ENCODE measurements around the gene ROR2. TPM values are rescaled to one million over a fixed set of nuclear protein-coding genes. Genes with fewer than 3 reads are reported as not detected.

The ROR2 gene
- total and polyA plus RNA-seq, 2 experiments from 2014 or later, result 8.1 to 18.8 TPM

DNA sequence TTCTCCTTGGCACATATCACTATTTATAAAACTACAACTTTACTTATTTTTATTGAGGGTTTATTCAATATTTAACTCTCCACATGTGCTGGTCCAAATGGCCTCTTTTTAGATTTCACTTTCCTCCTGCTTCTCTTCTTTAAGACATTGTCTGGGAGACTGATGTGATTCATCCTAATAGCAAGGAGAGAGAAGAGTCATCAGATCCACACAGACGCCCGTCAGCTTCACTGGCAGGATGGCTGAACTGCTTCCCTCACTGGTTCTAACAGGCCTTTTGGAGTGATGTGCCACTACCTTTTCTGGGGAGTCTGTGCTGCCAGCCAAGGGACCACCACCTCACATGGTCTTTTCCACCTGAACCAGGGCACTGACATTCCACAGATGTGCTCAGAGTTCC is 16.5 kb upstream of the ROR2 start:
- DNase-seq (ENCODE audit: low spot score), result no peak
- Histone ChIP-seq H2AFZ (peak overlapping the region; percentile 23; the same call in 1 of the 2 replicates), H3K36me3 (ENCODE audit: insufficient read depth) (no peaks in the 10 kb centered on the region), H3F3A (replicated peaks; ENCODE audit: low read depth) (no peaks in the 10 kb centered on the region), H3K4me2 (no peak overlapping the region), H3K4me1 (ENCODE audit: insufficient read depth) (no peaks in the 10 kb centered on the region), H4K20me1 (replicated peaks; ENCODE audit: insufficient read depth) (no peaks in the 10 kb centered on the region), H3K79me2 (replicated peaks; ENCODE audit: insufficient read depth) (no peaks in the 10 kb centered on the region), H3K9me2 (ENCODE audit: insufficient read depth) (0 out of 2 replicates have a peak, but pooled peaks cover 3% of the 10 kb centered on the region), H3K27ac (ENCODE audit: low read depth) (no peak overlapping the region), H3K4me3 (no peak overlapping the region), H3K27me3 (ENCODE audit: insufficient read depth) (no peaks in the 10 kb centered on the region)
- no peak overlapping the region for H3K27ac Mint-ChIP-seq
- ATAC-seq, result no peak
- no peaks in the 10 kb centered on the region for H3K36me3 Mint-ChIP-seq (ENCODE audit: low read depth)
- no peaks in the 10 kb centered on the region for H3K27me3 Mint-ChIP-seq (ENCODE audit: insufficient read depth, low read depth, poor library complexity)
- H3K4me3 Mint-ChIP-seq, result no peak overlapping the region
- 0 out of 3 replicates have a peak, but pooled peaks cover 4% of the 10 kb centered on the region for H3K9me3 Mint-ChIP-seq
- TF ChIP-seq NANOG (IDR thresholded peaks at IDR 0.05; ENCODE audit: borderline replicate concordance) (no peak), JUNB (IDR thresholded peaks at IDR 0.05; ENCODE audit: unreplicated experiment) (no peak), CREB1 (CRISPR knock-in tag; IDR thresholded peaks at IDR 0.05; ENCODE audit: low read depth) (no peak), ZNF331 (CRISPR knock-in tag; IDR thresholded peaks at IDR 0.05; ENCODE audit: low read depth) (no peak), POLR2AphosphoS5 (IDR thresholded peaks at IDR 0.05; ENCODE audit: low read depth) (no peak), EZH2phosphoT487 (IDR thresholded peaks at IDR 0.05; ENCODE audit: unreplicated experiment) (no peak), EZH2 (IDR thresholded peaks at IDR 0.05; ENCODE audit: low read depth, unreplicated experiment) (no peak), ZNF114 (CRISPR knock-in tag; IDR thresholded peaks at IDR 0.05) (no peak), STAT1 (IDR thresholded peaks at IDR 0.05; ENCODE audit: unreplicated experiment) (no peak)
- TF ChIP-seq, protein P1, sequence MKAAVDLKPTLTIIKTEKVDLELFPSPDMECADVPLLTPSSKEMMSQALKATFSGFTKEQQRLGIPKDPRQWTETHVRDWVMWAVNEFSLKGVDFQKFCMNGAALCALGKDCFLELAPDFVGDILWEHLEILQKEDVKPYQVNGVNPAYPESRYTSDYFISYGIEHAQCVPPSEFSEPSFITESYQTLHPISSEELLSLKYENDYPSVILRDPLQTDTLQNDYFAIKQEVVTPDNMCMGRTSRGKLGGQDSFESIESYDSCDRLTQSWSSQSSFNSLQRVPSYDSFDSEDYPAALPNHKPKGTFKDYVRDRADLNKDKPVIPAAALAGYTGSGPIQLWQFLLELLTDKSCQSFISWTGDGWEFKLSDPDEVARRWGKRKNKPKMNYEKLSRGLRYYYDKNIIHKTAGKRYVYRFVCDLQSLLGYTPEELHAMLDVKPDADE (IDR thresholded peaks at IDR 0.05), result no peak
- TF ChIP-seq, protein P2, sequence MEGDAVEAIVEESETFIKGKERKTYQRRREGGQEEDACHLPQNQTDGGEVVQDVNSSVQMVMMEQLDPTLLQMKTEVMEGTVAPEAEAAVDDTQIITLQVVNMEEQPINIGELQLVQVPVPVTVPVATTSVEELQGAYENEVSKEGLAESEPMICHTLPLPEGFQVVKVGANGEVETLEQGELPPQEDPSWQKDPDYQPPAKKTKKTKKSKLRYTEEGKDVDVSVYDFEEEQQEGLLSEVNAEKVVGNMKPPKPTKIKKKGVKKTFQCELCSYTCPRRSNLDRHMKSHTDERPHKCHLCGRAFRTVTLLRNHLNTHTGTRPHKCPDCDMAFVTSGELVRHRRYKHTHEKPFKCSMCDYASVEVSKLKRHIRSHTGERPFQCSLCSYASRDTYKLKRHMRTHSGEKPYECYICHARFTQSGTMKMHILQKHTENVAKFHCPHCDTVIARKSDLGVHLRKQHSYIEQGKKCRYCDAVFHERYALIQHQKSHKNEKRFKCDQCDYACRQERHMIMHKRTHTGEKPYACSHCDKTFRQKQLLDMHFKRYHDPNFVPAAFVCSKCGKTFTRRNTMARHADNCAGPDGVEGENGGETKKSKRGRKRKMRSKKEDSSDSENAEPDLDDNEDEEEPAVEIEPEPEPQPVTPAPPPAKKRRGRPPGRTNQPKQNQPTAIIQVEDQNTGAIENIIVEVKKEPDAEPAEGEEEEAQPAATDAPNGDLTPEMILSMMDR (conservative IDR thresholded peaks at IDR 0.05; ENCODE audit: low read depth in 2 of 2), result no peak
- TF ChIP-seq, protein P3, sequence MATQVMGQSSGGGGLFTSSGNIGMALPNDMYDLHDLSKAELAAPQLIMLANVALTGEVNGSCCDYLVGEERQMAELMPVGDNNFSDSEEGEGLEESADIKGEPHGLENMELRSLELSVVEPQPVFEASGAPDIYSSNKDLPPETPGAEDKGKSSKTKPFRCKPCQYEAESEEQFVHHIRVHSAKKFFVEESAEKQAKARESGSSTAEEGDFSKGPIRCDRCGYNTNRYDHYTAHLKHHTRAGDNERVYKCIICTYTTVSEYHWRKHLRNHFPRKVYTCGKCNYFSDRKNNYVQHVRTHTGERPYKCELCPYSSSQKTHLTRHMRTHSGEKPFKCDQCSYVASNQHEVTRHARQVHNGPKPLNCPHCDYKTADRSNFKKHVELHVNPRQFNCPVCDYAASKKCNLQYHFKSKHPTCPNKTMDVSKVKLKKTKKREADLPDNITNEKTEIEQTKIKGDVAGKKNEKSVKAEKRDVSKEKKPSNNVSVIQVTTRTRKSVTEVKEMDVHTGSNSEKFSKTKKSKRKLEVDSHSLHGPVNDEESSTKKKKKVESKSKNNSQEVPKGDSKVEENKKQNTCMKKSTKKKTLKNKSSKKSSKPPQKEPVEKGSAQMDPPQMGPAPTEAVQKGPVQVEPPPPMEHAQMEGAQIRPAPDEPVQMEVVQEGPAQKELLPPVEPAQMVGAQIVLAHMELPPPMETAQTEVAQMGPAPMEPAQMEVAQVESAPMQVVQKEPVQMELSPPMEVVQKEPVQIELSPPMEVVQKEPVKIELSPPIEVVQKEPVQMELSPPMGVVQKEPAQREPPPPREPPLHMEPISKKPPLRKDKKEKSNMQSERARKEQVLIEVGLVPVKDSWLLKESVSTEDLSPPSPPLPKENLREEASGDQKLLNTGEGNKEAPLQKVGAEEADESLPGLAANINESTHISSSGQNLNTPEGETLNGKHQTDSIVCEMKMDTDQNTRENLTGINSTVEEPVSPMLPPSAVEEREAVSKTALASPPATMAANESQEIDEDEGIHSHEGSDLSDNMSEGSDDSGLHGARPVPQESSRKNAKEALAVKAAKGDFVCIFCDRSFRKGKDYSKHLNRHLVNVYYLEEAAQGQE (IDR thresholded peaks at IDR 0.05; ENCODE audit: unreplicated experiment), result no peak
- TF ChIP-seq, protein P4, sequence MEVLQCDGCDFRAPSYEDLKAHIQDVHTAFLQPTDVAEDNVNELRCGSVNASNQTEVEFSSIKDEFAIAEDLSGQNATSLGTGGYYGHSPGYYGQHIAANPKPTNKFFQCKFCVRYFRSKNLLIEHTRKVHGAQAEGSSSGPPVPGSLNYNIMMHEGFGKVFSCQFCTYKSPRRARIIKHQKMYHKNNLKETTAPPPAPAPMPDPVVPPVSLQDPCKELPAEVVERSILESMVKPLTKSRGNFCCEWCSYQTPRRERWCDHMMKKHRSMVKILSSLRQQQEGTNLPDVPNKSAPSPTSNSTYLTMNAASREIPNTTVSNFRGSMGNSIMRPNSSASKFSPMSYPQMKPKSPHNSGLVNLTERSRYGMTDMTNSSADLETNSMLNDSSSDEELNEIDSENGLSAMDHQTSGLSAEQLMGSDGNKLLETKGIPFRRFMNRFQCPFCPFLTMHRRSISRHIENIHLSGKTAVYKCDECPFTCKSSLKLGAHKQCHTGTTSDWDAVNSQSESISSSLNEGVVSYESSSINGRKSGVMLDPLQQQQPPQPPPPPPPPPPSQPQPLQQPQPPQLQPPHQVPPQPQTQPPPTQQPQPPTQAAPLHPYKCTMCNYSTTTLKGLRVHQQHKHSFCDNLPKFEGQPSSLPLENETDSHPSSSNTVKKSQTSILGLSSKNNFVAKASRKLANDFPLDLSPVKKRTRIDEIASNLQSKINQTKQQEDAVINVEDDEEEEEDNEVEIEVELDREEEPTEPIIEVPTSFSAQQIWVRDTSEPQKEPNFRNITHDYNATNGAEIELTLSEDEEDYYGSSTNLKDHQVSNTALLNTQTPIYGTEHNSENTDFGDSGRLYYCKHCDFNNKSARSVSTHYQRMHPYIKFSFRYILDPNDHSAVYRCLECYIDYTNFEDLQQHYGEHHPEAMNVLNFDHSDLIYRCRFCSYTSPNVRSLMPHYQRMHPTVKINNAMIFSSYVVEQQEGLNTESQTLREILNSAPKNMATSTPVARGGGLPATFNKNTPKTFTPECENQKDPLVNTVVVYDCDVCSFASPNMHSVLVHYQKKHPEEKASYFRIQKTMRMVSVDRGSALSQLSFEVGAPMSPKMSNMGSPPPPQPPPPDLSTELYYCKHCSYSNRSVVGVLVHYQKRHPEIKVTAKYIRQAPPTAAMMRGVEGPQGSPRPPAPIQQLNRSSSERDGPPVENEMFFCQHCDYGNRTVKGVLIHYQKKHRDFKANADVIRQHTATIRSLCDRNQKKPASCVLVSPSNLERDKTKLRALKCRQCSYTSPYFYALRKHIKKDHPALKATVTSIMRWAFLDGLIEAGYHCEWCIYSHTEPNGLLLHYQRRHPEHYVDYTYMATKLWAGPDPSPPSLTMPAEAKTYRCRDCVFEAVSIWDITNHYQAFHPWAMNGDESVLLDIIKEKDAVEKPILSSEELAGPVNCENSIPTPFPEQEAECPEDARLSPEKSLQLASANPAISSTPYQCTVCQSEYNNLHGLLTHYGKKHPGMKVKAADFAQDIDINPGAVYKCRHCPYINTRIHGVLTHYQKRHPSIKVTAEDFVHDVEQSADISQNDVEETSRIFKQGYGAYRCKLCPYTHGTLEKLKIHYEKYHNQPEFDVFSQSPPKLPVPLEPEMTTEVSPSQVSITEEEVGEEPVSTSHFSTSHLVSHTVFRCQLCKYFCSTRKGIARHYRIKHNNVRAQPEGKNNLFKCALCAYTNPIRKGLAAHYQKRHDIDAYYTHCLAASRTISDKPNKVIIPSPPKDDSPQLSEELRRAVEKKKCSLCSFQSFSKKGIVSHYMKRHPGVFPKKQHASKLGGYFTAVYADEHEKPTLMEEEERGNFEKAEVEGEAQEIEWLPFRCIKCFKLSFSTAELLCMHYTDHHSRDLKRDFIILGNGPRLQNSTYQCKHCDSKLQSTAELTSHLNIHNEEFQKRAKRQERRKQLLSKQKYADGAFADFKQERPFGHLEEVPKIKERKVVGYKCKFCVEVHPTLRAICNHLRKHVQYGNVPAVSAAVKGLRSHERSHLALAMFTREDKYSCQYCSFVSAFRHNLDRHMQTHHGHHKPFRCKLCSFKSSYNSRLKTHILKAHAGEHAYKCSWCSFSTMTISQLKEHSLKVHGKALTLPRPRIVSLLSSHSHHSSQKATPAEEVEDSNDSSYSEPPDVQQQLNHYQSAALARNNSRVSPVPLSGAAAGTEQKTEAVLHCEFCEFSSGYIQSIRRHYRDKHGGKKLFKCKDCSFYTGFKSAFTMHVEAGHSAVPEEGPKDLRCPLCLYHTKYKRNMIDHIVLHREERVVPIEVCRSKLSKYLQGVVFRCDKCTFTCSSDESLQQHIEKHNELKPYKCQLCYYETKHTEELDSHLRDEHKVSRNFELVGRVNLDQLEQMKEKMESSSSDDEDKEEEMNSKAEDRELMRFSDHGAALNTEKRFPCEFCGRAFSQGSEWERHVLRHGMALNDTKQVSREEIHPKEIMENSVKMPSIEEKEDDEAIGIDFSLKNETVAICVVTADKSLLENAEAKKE (CRISPR knock-in tag; IDR thresholded peaks at IDR 0.05), result no peak
- no peaks in the 10 kb centered on the region for H3K4me1 Mint-ChIP-seq

Data from GM23338 (cell line).